GM19467 (cell line): ENCODE results near the gene DMWD.
A peak's percentile ranks its signal among the peaks of the same experiment; 100 is the strongest.

Experiments
- ATAC-seq: cut with Tn5 transposase; IDR thresholded peaks from one replicate; pipeline ENCODE4 v1.9.1; 2021; ENCODE audit warnings: mild to moderate bottlenecking, moderate library complexity; ENCODE audit not compliant: unreplicated experiment

The DMWD gene

DNA sequence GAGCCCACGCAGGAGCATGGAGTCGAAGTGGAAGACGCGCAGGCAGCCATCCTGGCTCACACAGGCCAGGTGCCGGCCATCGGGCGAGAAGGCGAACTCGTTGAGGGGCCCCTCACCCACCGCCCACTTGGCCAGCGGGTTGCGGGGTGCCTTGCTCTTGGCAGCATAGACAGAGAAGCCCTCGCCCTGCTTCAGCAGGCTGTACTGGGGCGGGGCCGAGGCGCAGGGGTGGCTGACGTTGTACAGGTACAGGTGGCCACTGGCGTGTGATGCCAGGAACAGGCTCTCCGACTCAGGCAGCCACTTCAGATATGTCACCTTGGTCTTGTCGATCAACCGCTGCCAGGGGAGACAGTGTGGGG, 6.1 kb downstream of the DMWD start:
- ATAC-seq: no peak

DNA sequence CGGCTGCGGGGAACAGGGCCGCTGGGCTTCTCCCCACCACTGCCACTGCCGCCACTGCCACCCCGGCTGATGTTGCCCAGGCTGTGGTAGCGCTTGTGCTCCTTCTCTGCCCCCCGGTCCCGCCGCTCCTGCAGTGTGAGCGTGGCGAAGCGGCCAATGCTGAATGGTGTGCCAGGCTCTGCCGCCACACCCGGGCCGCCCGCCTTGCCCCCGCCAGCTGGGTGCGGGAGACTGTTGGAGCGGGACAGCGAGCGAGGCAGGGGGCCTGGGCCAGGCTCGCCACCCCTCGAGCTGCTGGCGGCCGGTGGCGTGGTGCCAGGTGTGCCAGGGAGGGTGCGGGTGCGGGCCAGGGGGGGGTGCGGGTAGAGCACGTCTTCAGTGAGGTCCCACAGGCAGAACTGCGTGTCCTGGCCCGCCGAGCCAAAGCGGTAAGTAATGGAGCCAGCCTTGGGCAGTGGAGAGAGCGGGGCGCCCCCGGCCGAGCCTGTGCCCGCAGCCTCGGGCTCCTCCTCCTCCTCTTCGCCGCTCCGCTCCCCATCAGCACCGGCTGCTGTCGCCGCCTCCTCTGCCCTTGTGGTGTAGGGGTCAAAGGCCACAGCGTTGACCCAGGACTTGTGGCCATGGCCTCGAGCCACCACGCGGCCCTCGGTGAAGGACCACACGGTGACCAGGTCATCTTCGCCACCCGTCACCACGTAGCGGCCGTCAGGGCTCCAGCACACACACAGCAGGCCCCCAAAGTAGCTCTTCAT, 6.7 kb downstream of the DMWD start:
- ATAC-seq: no peak

DNA sequence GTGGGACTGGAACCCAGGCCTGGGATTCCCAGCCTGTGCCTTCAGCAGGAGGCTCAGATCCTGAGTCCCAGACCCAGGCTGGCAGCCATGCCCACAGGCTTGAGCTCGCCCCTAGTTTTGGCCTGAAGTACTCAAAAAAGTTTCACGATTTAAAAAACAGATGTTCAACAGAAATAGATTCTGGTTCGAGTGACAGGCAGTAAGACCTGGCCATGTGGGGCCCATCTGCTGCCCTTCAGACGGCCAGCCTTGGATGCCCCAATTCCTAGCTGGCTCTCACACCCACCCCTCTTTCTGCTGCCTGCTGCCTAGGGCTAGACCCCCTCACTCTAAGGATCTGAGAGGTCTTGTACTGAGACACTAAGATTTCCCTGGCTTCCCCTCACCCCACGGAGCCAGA, 7.5 kb downstream of the DMWD start:
- no peak for ATAC-seq

DNA sequence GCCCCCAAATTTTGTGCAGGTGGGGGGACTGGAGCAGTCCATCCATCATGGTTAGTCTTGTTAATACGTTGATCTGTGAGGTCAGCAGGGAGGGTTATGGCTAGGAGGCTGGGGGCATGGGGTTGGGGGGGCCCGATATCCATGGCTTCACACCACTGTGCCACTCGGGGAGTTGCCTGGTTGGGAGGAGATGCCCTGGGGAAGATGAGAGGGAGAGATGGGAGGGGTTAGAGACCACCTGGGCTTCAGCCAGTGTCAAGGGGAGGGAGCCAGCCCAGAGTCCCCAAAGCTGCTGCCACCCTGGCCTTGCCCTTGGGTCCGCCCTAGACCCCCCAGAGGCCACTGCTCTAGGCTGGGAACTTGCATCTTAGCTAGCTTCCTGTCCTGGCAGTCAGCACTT, 8.5 kb downstream of the DMWD start:
- ATAC-seq: no peak

DNA sequence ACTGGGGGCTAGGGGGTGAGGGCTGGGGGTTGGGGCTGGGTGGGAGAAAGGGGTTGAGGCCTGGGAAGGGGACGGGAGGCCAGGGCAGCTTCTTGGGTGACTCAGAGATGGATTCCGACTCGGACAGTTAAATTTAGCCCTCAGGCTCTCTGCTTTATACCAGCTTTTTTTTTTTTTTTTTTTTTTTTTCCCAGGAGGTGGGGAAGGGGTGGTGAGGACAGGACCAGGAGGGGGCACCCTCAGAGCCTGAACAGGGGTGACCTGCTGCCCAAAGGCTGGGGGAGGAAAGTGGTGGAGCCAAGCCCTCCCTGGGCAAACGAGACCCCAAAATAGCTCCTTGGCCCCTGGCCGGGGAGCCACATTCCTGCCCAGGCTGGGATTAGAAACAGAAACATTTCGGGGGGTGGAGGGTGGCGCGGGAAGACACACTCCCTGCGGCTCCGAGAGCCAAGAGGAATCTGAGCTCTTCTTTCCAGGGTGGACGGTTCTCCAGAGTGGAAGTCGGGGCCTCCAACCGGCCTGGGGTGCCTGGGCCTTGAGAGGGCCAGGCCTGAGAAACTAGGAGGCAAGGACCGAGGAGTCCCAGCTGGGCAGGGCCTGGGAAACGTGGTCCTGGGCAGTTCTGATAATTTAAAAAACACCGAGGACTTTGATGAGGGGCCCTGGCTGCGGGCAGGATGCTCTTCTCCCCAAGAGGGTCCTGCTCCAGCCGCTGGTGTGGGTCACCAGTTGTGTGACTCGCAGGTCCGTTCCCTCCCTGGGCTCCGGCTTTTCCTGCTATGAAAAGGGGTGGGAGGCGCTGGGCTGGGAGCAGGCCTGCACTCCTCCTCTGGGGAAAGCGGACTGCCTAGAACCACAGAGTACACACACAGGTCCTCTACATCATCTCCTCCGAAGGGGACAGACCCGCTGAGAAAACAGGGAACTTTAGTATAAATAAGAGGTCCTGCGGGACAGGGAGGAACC, 9.5 kb downstream of the DMWD start:
- no peak for ATAC-seq

DNA sequence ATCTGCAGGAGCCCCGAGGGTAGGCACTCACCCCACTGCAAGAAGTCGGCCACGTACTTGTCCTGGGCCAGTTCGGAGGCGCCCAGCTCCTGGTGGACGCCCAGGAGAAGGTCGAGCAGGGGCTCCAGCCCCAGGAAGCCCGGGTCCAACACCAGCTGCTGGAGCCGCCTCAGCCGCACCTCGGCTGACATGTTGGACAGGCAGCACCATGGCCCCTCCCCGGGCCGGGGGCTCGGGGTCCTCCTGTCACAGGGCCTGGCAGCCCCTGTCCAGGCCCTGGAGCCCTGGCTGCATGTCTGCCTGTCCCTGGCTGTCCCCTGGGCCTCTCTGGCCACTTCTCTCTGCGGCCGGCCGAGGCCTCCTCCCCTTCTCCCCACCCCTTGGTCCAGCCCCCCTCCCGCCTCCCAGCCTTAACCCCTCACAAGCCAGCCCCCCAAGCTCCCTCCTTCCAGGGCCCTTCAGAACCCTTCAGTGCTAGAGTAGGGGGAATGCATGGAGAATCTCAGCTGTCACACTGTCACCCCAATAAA, 10.4 kb downstream of the DMWD start, which contains the start of gene DMPK:
TSS of gene DMPK (minus strand) at position 329 of the 530 bp plus-strand sequence. CDS start at position 191, 138 bp downstream.
- ATAC-seq: no peak

DNA sequence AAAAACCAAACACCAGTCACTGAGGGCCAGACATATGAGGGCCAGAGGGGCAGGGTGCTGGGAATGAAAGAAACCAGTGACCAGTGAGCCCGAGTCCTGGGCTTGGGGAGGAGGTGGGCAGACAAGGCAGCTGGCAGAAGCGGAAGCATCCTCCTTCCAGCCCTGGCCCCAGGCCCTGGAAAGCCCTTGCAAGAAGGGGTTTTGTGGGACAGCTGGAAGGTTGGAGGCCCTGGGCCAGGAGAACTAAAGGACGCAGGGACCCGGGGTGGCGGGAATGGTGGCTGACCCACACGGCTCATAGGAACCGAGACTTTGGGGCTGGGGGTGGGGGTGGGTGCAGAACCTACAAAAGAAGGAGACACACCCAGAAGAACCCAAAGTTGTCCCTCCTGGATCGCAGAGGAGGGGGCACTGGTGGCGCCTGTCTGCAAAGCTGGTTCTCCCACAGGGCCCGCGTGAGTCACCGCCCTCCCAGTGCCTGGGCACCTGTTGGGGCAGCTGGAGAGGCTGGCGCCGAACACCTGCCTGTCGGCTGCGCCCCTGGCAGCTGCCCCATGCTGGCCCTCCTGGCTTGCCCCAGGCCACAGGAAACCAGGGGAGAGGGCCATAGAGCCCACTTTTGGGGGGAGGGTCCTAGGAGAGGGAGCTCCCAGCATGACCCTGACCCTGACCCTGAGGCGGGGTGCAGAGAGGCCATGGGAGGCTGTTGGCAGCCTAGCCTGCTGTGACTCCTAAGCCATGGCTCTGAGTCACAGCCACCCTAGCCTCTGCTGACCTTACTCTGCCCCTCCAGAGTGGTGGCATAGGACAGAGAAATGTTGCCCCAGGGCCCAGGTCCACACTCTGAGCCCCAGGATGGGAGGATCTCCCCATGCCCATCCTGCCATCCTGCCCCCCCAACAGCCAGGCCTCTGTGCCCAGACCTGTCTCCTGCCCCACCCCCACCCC, 11.2 kb downstream of the DMWD start:
- ATAC-seq: no peak

DNA sequence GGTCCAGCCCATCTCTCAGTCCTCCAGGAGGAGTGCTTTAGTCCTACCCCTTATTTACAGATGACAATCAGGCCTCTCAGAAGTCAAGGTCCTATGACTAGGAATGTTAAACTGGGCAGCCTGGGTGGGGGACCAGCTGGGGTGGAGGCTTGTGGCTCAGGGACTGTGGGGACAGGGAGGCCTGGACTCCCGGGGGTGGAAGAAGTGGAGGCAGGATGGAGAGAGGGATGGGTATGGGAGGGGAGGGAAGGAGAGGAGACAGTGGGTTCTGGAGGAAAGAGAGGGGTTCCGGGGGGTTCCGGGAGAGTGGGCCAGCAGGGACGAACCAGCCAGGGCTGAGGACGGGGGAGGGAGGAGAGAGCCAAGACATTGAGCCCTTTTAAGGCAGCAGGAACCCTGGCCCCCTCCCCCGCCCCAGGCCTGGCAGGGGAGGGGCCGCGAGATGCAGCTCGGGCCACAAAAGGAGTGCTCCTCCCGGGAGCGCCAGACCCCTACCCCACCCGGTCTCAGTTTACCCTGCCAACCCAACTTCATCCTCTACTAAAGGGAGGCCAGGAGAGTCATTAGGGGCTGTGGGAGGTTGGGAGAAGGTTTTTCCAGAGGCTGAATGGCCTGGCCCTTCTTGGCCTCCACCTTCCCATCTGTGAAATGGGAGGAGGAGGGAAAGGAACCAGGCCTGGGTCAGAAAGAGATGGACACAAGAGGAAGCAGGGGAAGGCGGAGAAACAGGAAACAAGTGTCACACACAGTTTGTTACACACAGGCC, 12.0 kb downstream of the DMWD start:
- no peak for ATAC-seq

DNA sequence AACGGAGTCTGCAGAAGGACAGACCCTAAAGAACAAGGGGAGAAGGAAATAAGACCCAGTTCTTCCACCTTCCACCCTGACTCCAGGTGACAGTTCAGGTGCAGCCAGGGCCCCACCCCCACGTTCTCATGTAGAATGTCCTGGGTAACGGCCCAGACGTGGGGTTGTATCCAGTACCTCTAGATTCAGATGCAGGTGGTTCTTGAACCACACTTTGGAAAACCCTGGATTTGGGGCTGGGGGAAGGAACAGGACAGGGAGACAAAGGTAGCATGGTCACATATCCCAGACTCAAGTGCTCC, 12.5 kb downstream of the DMWD start:
- ATAC-seq: no peak

DNA sequence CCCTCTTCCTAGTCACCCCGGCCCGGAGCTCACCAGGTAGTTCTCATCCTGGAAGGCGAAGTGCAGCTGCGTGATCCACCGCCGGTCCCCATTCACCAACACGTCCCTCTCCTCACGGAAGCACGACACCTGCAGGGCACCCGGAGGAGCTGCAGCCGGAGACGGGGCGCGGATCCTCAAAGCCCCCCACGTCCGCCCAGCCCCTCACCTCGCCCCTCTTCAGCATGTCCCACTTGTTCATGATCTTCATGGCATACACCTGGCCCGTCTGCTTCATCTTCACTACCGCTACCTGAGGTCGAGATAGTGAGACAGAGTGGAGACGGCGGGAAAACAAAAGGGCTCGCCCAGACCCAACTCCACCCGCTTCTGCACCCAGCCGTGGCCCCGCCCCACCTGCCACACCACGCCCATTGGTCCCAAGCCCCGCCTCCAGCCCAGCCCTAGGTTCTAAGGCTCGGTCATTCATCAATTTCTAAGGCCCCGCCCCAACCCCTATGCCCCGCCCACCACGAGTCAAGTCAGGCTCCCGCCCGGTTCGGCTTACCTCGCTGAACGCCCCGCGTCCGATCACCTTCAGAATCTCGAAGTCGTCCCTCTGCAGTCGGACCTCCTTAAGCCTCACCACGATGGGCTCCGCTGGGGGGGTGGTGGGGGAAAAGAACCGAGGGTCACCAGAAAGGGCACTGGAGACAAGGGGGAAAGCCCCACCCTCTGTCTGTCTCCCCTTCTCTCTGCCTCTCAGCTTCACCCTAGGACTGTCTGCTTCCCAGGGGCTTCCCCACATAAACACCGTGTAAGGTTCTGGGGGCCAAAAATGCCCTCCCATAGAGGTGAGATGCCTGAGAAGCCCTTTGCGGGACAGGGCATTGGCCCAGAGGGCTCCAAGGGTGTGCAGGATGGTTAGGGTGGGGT, 13.2 kb downstream of the DMWD start:
- peak; percentile 67 for ATAC-seq

DNA sequence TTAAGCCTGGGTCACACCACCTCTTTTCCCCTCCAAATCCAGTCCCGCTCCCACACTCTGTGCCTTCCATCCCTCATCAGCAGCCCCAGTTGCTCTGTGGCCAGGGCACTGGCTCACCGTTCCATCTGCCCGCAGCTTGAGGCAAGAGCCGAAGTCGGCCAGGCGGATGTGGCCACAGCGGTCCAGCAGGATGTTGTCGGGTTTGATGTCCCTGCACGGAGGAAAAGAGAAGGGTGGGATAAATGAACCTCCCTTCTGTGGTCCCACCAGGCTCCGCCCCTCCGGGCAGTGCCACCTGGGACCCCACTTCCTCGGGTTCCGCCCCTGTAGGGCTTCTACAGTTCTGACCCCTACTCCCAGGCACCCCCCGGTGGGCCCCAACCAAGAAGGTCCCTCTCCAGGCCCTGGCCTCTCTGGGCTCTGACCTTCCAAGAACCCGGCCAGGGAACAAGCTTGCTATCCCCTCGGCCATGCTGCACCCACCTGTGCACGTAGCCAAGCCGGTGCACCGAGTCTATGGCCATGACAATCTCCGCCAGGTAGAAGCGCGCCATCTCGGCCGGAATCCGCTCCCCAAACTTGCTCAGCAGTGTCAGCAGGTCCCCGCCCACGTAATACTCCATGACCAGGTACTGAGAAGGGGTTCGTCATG, 14.5 kb downstream of the DMWD start:
- no peak for ATAC-seq

DNA sequence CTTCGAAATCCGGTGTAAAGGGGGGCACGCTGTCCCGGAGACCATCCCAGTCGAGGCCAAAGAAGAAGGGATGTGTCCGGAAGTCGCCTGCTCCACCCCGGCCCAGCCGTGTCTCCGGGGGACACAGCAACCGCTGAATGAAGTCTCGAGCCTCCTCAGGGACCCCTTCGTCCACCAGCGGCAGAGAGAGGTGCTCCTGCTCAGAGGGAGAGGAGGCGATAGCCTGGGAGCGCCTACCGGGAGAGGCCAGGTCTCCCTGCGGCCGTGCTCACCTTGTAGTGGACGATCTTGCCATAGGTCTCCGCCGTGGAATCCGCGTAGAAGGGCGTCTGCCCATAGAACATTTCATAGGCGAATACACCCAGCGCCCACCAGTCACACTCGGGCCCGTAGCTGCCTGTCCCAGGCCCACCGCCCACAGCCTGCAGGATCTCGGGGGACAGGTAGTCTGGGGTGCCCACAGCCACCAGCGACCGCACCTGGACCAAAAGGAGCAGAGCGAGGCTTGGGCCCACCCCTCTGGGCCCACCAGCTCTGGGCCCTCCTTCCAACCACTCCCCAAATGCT, 15.2 kb downstream of the DMWD start:
- no peak for ATAC-seq

DNA sequence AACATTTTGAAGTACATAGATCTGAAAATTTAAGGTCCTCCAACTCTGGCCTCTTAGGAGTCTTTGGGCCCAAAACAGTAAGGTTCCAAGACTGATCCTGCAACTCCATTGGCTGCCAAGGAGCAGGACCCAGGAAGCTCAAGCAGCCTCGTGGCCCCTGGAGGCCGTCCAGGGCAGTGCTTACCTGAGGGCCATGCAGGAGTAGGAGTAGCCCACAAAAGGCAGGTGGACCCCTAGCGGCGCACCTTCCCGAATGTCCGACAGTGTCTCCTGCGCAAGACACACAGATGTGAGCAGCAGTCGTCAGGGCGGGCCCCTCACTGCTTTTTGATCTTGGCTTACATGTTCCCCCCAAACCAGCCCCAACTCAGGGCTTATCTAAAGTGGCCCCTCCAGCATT, 17.9 kb downstream of the DMWD start:
- no peak for ATAC-seq

DNA sequence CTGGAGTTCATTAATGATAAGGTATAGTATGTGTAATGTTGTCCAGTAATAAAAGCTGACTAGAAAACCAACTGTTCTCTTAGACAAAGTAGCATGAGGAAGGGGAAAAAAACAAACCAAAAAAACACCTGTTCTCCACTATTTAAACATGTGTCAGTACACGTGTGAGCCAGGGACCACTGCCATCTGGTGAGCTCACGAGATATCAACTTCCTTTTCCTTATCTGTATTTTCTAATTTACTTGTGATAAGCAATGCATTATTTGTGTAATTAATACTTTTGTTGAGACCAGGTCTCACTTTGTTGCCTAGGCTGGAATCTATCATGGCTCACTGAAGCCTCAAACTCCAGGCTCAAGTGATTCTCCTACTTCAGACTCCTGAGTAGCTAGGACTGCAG, 19.3 kb downstream of the DMWD start:
- ATAC-seq: no peak

DNA sequence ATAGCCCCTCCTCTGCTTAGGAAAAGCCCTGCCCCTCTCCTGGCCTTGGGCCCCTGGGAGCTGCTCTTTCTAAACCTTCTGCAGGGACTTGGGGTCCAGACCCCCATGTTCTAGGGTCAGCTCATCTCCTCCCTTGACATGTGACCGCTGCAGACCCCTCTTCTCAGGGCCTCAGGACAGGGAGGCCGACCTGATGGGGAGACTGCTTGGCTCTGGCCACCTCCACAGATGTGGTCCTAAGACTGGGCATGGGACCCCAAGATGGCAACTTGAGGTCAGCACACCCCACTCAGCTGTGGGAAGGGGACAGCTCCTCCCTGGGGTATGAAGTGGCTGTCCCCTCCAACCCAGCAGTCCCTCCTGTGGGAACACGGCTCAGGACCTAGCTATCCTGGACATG, 19.7 kb downstream of the DMWD start:
- ATAC-seq: no peak

DNA sequence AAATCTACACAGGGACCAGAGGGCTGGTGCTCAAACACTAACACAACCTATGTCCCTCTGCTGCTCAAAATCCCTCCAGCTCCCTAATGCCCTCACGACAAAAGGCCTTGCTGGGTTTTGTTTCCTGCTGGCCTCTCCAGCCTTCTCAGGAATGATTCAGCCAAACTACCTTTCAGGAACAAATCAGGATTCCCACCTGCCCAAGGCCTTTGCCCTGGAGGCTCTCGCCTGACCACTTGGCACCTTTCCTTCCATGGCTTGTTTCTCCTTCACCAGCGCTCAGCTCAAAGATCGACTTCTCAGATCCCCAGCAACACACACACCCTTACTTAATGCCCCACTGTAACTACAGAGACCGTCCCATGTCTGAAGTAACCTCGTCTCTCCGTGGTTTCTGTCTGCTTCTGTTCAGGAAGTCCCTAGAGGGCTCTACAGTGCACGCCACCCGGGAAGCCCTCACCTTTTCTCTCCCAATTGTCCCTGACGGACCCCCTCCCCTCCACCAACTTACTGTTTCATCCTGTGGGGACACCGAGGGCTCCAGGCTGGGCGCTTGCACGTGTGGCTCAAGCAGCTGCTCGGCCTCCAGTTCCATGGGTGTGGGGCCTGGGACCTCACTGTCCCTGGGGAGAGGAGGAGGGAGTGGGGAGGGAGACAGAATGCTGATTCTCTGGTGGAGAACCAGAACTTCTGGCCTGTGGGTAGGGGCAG, 20.4 kb downstream of the DMWD start:
- ATAC-seq: no peak

DNA sequence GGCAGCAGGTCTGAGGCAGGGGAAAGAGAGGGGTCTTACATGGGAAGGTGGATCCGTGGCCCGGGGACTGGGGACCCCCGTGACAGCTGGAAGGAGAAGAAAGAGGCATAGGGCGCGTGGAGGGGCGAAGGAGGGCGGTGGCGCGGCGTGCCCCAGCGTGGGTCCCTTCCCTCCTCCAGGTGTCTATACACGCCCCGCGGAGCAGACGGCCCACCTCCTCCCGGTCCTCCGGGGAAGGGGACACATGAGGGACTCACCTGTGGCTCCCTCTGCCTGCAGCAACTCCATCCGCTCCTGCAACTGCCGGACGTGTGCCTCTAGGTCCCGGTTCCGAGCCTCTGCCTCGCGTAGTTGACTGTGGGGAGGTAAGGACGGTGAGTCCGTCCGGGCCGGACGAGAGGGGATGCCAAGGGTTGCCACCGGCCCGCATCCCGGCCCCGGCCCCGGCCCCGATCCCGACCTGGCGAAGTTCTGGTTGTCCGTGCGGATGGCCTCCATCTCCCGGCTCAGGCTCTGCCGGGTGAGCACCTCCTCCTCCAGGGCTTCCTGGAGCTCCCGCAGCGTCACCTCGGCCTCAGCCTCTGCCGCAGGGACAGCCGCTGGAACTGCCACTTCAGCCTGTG, 21.2 kb downstream of the DMWD start:
- no peak for ATAC-seq
